8988T (cell line): Measurements from ENCODE around the gene EXOC3L2.

Experiments
- DNase-seq: peaks from one replicate; pipeline ENCODE4 v3.0.0; 2011

Gene EXOC3L2

DNA sequence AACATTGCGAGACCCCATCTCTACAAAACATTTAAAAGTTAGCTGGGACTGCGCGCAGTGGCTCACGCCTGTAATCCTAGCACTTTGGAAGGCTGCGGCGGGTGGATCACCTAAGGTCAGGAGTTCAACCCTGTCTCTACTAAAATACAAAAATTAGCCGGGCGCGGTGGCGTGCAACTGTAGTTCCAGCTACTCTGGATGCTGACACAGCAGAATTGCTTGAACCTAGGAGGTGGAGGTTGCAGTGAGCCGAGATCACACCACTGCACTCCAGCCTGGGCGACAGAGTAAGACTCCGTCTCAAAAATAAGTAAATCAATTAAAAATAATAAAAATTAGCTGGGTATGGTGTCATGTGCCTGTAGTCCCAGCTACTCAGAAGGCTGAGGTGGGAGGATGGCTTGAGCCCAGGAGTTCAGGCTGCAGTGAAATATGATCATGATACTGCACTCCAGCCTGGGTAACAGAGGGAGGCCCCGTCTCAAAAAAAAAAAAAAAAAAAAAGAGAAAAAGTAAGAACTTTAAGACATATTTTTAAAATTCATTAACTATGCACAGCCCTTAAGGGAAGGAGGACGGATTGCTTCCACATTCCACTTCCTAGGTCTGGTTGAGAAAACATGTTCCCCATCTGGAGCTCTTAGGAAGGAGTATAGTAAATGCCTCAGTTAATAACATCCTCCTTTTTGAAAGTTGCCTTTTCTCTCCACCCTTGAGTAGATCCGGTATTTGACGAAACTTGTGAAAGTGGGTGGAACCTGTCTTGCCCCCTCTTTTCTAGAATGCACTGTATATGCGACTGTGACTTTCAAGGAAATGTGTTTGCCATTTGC is 26.1 kb downstream of the EXOC3L2 start:
- no peak for DNase-seq

DNA sequence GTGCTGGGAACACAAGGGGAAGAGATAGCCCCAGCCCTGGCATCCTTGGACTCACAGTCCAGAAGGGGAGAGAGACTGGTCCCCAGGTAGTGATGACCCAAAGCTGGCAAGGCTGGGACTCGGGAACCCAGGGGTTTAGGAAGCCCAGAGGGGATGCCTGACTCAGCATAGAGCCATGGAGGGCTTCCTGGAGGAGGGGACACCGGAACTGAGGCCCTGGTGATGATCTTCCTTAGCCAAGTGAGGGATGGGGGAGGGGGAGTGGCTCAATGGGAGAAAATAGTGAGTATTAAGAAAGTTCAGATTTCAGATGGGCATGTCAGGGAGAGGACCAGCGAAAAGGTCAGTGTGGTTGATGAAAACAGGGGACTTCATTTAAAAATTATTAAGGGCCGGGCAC is 26.8 kb downstream of the EXOC3L2 start:
- no peak for DNase-seq

DNA sequence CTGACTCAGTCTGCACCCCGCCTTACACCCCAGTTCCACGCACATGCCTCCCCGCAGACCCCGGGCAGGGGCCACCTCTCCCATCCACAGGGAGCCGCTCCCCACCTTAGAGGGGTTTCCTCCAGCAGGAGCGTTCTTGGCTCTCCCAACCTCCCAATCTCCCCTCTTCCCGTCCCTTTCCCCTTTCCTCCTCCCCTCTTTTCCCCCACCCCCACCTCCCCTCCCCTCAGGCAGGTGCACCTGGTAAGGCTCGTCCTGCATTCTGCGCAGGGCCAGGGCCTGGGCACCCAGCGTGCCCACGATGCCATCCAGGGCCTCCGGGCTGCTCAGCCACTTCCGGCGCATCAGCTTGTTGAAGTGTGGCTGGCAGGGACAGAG is 27.3 kb downstream of the EXOC3L2 start:
- DNase-seq, result no peak

DNA sequence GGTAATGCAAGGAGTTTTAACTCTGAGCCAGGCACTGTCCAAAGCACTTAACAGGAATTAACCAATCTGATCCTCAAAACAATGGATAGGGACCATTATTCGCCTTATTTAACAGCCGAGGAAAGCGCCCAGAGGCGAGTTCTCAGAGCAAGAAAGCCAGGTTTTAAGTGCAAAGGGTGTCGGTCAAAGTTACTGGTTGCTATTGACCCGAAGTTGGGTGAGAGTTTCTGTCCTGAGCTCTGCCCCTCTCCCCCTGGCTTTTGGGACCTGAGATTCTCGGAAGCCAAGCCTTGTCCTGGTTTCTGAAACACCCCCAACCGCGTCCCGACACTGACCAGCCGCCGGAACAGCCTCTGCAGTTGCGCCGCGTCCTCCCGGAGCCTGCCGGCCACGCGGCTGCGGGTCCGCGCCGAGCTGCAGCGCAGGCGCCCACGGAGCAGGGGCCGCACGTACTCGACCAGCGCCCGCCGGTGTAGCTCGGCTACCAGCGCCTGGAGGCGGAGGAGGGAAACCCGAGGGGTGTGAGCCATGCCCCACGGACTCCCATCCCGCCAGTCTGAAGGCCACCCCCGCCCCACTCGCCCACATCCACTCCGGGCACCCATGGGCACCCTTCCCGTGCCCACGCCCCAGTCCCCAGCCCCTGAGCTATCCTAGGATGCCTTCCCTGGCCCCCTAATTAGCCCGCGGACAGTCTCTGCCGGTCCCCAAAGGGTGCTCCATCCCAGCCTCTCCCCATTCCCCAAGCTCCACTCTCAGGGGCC is 27.8 kb downstream of the EXOC3L2 start:
- DNase-seq, result no peak

DNA sequence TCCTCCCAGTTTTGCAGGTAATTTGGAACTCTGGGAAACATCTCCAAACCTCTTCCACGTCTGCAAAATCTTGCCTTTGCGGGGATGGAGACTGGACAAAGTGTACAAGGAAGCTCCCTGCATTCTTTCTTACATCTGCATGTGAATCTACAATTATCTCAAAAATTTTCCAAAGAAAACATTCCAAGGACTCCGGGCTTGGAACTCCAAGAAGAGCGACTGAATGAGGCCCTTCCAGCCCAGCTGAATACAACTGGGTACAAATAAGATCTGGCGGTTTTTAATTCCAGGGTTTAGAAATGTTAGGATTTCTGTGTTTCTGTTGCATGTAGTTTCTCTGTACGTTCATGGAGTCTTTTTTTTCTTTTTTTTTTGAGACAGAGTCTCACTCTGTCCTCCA is 28.5 kb downstream of the EXOC3L2 start:
- no peak for DNase-seq

DNA sequence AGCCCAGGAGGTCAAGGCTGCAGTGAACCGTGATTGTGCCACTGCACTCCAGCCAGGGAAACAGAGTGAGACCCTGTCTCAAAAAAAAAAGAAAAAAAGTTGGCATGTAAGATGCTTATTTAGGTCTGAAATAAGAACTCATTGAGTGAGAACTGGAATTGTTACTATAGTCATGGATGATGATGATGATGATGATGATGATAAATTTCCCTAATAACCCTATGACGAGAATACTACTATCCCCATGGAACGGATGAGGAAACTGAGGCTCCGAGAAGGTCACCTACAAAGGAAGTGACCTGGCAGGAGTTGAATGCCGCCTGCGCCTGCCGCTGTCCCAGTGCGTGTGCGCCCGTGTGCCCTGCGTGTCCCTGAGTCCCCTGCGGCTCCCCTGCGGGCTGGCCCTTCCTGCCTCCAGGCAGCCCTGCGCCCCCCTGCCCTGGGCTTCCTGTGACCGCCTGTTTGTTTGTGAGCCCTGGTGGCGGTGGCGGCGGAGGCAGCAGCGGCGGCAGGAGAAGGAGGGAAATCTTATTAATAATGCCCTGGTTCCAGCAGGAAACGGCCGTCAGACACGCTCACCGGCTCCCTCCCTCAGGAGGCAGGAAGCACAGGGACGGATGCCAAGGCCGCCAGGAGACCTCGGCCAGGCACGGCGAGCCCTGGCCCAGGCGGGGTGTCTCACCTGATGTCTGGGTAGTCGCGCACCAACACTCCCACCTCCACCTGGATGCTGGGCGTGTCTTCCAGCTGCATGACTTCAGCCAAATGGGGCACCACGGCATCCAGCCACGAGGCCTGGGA is 29.6 kb downstream of the EXOC3L2 start:
- DNase-seq, result no peak

DNA sequence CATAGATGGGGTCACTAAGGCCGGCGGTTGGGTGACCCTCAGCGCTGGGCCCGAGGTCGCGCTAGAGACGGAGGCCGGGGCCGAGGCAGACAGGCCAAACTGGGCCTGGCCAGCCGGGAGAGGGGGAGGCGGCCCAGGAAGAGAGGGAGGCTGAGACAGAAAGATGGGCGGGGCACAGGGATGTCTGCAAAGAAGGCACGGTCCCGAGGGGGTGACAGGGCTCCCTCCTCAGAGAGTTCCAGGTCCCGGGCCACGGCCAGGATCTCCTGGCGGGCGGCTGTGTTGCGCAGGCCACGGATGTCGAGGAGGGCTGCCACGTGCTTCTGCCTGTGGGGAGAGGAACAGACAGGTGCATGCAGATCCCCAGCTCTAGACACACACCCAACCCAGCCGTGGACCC is 32.2 kb downstream of the EXOC3L2 start:
- no peak for DNase-seq

DNA sequence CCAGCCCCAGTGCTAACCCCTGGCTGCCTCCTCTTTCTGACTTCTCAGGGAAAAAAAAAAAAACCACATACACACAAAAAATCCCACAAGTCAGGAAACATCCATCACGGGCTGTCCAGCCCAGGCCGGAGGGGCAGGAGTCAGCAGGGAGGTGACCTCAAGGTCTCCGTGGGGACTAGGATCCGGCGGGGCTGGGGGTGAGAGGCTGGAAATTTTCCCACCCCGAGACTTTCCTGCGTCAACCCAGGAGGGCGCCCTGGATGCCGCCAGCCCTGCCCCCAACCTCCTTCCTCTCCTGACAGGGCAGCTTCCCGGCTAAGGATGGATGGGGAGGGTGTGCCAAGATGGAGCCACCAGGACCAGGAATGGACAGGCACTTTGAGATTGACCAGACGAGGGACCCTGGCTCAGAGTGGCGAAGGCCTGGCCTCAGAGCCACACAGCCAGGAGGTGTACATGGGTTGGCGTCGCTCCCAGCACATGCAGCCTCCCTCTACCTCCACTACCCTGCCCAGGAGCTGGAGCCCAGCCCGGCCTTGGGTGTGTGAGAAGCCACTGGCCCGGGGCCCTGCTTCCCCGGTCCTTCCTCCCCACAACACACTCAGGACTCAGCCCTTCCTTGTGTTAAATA is 33.3 kb downstream of the EXOC3L2 start:
- DNase-seq, result no peak

DNA sequence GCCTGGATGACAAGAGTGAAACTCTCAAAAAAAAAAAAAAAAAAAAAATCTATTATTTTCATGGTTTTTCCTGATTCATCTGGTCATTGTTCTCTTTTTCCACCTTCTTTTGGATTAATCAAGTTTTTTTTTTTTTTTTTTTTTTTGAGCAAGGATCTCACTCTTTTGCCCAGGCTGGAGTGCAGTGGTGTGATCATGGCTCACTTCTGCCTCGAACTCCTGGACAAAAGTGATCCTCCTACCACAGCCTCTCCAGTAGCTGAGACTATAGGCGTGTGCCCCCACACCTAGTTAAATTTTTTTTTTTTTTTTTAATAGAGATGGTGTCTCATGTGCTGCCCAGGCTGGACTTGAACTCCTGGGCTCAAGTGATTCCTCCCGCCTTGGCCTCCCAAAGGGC is 38.9 kb downstream of the EXOC3L2 start:
- no peak for DNase-seq

DNA sequence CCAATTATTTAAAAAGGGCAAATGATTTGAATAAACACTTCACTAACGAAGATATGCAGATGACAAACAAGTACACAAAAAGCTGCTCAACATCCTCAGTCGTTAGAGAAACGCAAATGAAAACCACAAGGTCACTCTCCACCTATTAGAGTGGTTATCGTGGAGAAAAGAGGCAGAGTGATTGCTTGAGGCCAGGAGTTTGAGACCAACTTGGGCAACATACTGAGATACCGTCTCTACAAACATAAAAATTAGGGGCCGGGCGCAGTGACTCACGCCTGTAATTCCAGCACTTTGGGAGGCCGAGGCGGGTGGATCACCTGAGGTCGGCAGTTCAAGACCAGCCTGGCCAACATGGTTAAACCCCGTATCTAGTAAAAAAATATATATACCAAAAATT is 39.4 kb downstream of the EXOC3L2 start:
- DNase-seq, result no peak

DNA sequence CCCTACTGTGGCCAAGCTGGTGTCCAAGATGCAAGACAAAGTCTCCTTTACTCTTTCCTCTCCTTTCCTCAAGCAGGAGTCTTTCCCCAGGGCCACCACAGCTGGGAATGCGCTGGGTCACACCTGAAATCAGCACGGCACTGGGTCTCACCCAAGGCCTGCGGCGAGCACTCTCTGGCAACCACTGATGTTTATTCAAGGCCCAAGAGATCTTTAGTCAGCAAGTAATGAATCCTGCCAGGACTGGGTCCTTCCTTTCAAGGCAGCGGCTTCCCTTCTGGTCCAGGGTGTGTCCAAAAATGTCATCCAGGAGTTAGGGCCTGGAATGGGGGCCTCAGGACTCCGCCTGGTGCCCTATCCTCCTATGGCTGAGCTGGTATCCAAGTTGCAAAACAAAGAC is 42.6 kb downstream of the EXOC3L2 start:
- no peak for DNase-seq

DNA sequence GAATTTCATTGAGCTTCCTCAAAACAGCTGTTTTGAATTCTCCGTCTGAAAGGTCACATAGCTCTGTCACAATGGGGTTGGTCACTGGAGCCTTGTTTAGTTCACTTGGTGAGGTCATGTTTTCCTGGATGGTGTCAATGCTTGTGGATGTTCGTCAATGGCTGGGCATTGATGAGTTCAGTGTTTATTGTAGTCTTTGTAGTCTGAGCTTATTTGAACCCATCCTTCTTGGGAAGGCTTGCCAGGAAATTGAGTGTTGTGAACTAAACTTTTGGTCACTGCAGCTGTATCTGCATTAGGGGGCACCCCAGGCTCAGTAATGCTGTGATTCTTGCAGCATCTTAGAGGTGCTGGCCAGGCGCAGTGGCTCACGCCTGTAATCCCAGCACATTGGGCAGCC is 44.6 kb downstream of the EXOC3L2 start:
- no peak for DNase-seq

DNA sequence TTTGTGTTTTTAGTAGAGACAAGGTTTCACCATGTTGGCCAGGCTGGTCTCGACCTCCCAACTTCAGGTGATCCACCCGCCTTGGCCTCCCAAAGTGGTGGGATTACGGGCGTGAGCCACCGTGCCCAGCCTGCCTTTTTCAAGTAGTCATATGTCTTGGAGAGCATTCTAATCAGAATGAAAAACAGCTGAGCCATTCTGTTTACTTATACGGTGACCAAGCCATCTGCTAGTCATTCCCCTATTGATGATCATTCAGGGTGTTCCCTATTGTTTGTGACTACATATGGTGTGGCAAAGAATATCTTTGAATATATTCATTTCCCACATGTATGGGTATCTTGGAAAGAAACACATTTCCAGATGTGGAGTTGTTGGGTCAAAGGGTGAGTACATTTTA is 49.4 kb downstream of the EXOC3L2 start:
- no peak for DNase-seq

DNA sequence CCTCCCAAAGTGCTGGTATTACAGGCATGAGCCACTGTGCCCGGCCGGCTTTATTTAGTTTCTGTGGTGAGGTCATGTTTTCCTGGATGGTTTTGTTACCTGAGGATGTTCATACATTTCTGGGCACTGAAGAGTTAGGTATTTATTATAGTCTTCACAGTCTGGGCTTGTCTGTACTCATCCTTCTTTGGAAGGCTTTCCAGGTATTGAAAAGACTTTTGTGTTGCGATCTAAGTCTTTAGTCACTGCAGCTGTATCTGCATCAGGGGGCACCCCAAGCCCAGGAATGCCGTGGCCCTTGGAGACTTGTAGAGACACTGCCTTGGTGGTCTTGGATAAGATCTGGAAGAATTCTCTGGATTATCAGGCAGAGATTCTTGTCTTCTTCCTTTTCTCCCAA is 53.8 kb downstream of the EXOC3L2 start:
- no peak for DNase-seq

DNA sequence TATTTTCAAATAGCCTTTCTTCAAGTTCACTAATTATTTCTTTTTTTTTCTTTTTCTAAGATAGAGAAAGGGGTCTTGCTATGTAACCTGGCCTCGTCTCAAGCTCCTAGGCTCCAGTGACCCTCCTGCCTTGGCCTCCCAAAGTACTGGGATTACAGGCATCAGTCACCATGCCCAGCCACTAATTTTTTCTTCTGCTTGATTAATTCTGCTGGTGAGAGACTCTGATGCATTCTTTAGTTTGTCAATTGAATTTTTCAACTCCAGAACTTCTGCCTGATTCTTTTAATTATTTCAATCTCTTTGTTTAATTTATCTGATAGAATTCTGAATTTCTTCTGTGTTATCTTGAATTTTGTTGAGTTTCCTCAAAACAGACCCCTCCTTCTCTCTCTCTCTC is 55.2 kb downstream of the EXOC3L2 start:
- DNase-seq, result no peak

DNA sequence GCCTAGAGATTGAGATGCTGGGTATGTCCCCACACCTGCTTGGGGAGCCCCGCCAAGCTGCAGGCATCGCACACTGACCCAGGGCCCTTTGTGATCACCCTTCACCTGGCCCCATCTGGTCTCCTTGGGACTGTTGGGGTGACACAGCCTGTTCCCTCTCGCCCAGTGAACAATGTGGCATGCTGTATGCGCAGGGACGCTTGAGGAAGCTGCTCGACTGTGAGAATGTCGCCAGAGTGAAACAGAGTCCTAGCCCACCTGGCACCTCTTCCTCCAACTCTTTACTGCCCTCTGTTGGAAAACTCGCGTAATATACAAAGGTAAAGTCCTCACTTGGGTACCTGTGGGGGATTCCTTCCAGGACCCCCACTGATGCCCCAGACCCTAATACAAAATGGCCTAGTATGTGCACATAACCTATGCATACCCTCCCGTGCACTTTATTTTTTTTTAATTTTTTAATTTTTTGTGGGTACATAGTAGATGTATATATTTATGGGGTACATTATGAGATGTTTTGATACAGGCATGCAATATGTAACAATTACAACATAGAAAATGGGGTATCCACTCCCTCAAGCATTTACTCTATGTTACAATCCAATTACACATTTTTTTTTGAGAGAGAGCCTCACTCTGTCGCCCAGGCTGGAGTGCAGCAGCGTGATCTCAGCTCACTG is 57.6 kb downstream of the EXOC3L2 start:
- no peak for DNase-seq

DNA sequence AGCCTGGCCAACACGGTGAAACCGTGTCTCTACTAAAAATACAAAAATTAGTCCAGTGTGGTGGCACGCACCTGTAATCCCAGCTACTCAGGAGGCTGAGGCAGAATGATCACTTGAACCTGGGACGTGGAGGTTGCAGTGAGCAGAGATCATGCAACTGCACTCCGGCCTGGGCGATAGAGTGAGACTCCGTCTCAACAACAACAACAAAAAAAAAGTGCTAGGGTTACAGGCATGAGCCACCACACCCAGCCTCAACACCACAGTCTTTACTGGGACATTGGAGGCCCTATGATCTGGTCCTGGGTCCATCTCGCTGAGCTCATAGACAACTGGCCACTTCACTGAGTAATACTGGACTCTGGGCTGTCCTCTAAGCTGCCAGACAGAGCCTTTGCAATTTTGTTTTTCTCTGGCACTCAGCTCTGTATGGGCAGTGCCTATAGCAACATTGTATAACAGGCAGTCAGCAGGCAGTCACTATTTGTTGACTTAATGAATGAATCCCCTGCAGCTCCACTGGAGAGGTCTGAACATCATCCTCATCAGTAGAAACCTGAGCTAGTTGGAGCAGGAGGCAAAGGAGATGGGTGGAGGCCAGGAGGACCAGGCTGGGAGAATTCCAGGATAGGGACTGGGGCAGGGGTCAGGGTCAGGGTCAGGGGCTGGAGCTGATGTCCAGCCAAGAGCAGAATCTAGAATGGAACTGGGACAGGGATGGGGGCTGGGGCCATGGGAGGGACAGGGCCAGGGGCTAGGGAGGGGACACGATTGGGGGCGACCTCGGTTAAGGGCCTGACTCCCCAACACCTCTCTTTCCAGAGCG is 58.5 kb downstream of the EXOC3L2 start:
- DNase-seq, result no peak

DNA sequence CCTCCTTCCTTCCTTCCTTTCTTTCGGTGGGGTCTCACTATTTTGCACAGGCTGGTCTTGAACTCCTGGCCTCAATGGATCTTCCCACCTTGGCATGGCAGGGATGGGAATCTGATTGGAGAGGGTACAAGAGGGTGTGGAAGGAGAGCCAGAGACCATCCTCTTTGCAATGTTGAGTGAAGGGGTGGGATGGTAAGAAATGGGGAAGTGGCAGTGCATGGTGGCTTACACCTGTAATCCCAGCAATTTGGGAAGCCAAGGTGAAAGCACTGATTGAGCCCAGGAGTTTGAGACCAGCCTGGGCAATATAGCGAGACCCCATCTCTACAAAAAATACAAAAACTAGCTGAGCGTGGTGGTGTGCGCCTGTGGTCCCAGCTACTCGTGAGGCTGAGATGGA is 61.1 kb downstream of the EXOC3L2 start:
- DNase-seq, result no peak

DNA sequence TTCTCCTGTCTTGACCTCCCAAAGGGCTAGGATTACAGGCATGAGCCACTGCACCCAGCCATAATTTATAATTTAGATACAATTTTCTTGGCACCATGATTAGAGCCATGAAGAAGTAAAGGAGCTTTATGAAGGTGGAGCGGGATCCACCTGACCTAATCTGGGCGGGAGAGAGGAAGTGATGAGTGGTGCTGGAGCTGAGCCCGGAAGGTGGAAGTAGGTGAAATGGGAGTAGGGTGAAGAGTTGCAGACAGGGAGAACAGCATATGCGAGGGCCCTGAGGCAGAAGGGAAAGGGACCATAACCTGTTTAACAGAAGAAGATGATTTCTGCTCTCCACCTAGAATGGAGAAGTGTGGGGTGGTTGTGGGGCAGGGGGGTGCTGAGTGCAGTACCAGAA is 62.4 kb downstream of the EXOC3L2 start:
- DNase-seq, result no peak

DNA sequence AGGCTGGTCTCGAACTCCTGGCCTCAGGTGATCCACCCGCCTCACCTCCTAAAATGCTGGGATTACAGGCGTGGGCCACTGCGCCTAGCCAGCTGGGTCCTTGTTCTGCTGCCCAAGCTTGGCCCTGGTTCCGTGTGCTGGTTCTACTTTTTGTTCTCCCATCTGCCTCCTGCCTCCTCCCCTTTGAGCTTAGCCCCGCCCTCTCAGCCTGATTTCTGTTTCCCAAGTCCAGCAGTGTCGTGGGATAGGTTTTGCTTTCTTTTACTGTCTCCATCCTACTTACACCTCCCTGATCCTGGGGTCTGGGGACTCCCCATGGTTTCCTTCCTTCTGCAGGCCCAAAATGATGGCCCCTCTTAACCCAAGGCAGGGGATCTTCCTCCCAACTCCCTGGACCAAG is 64.3 kb downstream of the EXOC3L2 start:
- no peak for DNase-seq

DNA sequence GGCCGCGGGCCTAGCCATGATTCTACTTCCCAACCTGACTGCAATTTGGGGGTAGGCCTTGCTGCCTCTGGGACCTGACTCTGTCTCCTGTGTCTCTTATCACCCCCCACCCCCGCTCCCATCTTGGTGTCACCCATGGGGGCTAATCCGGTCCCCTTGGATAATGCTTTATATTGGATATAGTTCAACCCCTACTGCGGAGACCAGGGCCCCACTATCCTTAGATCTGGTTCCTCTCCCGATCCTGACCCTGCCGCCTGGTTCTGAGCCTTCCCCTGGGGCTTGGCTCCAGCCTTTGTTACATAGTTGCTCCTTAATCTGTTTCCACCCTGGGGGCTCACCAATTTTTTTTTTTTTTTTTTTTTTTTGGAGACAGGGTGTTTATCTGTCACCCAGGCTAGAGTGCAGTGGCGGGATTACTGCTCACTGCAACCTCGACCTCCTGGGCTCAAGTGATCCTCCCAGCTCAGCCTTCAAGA is 65.3 kb downstream of the EXOC3L2 start:
- no peak for DNase-seq
